Tibial nerve (tissue), 3 donors: Measurements from ENCODE around the gene MCOLN2.

Experiments used
- CTCF ChIP-seq, 5 experiments: fragments of 200-600 bp in 3 of 5; fragments of 450-650 bp in 2 of 5; sonication (generic) in 3 of 5; IDR thresholded peaks; one replicate each; pipeline ENCODE4 v1.5.1; 2016 to 2019; ENCODE audit warnings: antibody characterized with exemption in 5 of 5, mild to moderate bottlenecking in 3 of 5, moderate library complexity in 2 of 5
- POLR2A ChIP-seq, 2 donors: fragments of 450-650 bp; IDR thresholded peaks; one replicate each; pipeline ENCODE4 v1.6.1; 2017; ENCODE audit warnings: antibody characterized with exemption in 2 of 2, mild to moderate bottlenecking in 2 of 2, moderate library complexity in 2 of 2

GRCh38 chr1:84884671-84885389, 112.1 kb downstream of the MCOLN2 start:
- TF ChIP-seq CTCF (IDR thresholded peaks at IDR 0.05) (no peak), POLR2A (IDR thresholded peaks at IDR 0.05) (no peak)
